ENCODE data around the gene TUNAR. TPM values are rescaled to one million over a fixed set of nuclear protein-coding genes. Genes with fewer than 3 reads are reported as not detected.

TUNAR gene
- total and polyA plus RNA-seq, 2 experiments from 2014 or later = 0.18 to 1.3 TPM

DNA sequence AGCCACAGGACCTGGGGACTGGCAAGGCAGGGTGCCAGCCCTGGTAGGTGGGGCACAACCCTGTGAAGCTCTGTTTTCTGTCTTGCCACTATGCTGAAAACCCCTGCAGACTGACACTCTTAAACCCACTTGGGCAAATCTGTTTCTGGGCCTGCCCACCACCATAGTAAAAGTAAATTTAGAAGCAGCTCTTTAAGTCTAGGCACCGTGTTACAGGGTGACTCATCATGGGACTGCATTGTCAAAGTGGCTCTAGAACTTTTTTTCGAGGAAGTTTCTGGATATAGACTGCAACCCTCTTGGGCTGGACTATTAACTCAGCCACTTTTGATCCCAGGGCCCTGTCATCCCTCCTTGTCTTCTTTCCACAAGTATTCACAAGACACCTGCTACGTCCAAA is 7.7 kb downstream of the TUNAR start:
- Histone ChIP-seq H3K27me3 (no peaks in the 10 kb centered on the region), H3K36me3 (no peaks in the 10 kb centered on the region), H3K27ac (peak overlapping the region; percentile 31), H3K9me3 (ENCODE audit: low read depth) (no peaks in the 10 kb centered on the region), H3K4me3 (no peak overlapping the region), H3K4me1 (ENCODE audit: low read depth) (peaks cover 25% of the 10 kb centered on the region)
- peak in 1 of 2 donors; percentile 64 for DNase-seq (ENCODE audit: low read depth in 1 of 2, low spot score in 1 of 2)
- TF ChIP-seq, protein P1, sequence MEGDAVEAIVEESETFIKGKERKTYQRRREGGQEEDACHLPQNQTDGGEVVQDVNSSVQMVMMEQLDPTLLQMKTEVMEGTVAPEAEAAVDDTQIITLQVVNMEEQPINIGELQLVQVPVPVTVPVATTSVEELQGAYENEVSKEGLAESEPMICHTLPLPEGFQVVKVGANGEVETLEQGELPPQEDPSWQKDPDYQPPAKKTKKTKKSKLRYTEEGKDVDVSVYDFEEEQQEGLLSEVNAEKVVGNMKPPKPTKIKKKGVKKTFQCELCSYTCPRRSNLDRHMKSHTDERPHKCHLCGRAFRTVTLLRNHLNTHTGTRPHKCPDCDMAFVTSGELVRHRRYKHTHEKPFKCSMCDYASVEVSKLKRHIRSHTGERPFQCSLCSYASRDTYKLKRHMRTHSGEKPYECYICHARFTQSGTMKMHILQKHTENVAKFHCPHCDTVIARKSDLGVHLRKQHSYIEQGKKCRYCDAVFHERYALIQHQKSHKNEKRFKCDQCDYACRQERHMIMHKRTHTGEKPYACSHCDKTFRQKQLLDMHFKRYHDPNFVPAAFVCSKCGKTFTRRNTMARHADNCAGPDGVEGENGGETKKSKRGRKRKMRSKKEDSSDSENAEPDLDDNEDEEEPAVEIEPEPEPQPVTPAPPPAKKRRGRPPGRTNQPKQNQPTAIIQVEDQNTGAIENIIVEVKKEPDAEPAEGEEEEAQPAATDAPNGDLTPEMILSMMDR (IDR thresholded peaks at IDR 0.05; ENCODE audit: low read depth, low read length) = no peak

DNA sequence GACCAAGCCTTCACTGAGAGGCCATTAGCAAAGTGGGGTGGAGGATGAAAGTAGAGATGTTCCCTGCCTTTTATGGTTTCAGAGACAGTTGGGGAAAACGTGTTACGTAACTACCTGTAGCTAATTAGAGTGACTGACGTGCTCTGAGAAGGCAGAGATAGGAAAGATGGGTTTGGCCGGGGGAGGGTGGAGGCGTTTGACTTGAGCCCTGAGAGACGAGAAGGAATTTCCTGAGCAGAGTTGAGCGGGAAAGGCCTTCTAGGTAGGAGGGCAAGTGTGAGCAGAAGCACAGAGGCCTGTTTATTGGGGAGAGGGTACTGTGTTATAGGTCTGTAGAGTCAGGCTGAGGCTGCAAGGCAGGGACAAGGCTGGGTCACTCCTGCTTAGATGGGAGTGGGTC is 8.6 kb downstream of the TUNAR start:
- Histone ChIP-seq H3K4me3 (no peak overlapping the region), H3K9me3 (ENCODE audit: low read depth) (no peaks in the 10 kb centered on the region), H3K36me3 (no peaks in the 10 kb centered on the region), H3K27ac (no peak overlapping the region), H3K27me3 (no peaks in the 10 kb centered on the region), H3K4me1 (ENCODE audit: low read depth) (peaks cover 25% of the 10 kb centered on the region)
- TF ChIP-seq, protein P1 (IDR thresholded peaks at IDR 0.05; ENCODE audit: low read depth, low read length) = no peak
- no peak for DNase-seq (ENCODE audit: low read depth in 1 of 2, low spot score in 1 of 2)

DNA sequence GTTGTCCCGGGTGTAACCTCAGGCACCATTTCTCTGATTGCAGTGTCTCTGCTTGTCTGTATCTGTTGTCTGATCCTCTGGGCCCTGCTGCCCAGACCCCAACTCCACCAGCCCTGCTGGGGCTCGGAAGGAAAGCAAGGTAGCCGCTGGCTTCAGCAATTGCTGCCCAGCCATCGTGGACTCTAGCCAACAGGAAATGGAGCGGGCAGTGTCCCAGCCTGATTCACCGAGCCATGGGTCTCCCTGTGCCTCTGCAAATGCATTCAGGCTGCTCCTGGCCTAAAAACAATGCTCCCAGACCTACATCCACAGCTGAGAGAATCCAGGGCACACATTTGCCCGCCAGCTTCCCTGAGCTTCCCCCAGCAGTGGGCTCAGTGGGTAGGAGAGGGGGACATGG is 9.2 kb downstream of the TUNAR start:
- TF ChIP-seq, protein P1 (IDR thresholded peaks at IDR 0.05; ENCODE audit: low read depth, low read length) = no peak
- Histone ChIP-seq H3K27ac (no peak overlapping the region), H3K4me3 (no peak overlapping the region), H3K9me3 (ENCODE audit: low read depth) (no peaks in the 10 kb centered on the region), H3K27me3 (no peaks in the 10 kb centered on the region), H3K4me1 (ENCODE audit: low read depth) (peaks cover 25% of the 10 kb centered on the region), H3K36me3 (no peaks in the 10 kb centered on the region)
- no peak for DNase-seq (ENCODE audit: low read depth in 1 of 2, low spot score in 1 of 2)

DNA sequence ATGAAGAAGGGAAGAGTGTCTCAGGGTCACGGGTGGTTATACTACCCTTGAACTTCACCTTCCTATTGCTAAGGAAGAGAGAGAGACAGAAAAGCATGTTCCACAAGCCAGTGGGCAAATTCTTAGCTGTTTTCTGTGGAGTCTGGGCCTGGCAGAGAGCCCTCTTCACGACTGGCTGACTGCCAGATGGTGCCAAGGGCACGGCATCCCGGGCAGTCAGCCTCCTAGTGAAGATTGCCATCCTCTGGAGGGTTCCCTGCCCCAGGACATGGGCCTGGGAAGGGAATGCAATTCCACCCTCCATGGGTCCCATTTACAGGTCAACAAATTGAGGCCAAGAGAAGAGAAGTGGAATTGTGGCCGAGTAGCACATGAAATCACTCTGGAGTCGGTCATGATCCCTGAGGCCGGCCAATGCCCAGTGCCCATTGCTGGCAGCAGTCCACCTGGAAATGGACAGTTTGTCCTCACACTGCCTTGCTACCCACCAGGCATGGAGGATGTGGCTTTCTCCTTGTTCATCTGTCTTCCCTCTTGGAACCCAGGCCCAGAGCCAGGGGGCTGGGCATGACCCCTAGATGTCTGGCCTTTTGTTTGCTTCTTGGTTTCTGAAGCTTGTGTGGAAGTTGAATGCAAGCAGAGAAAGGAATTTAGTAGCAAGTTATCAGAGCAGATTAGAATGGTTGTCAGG is 9.9 kb downstream of the TUNAR start:
- Histone ChIP-seq H3K27ac (no peak overlapping the region), H3K36me3 (no peaks in the 10 kb centered on the region), H3K27me3 (no peaks in the 10 kb centered on the region), H3K9me3 (ENCODE audit: low read depth) (no peaks in the 10 kb centered on the region), H3K4me3 (no peak overlapping the region), H3K4me1 (ENCODE audit: low read depth) (peaks cover 25% of the 10 kb centered on the region)
- DNase-seq (ENCODE audit: low read depth in 1 of 2, low spot score in 1 of 2) = no peak
- TF ChIP-seq, protein P1 (IDR thresholded peaks at IDR 0.05; ENCODE audit: low read depth, low read length) = no peak

DNA sequence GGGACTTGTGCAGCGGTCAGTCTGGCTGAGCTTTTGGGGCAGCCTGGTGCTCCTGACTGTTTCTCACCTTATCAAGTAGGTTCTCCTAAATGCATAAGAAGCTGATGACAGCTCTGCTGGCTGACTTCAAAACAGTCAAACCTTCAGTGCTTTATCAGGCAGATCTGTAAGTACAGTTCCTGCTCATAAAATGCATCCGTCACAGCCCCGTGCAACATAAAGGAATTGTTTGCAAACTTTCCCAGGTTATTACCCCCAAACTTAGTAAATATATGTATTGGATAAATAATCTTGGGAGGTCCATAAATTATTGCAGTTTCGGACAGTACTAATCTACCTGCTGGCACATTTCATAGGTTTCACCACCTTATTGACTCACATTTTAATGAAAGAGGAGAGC is 10.7 kb downstream of the TUNAR start:
- Histone ChIP-seq H3K27me3 (peaks cover 2% of the 10 kb centered on the region), H3K36me3 (no peaks in the 10 kb centered on the region), H3K4me1 (ENCODE audit: low read depth) (peaks cover 18% of the 10 kb centered on the region), H3K9me3 (ENCODE audit: low read depth) (no peaks in the 10 kb centered on the region), H3K27ac (no peak overlapping the region), H3K4me3 (no peak overlapping the region)
- peak in 1 of 2 donors; percentile 41 for DNase-seq (ENCODE audit: low read depth in 1 of 2, low spot score in 1 of 2)
- TF ChIP-seq, protein P1 (IDR thresholded peaks at IDR 0.05; ENCODE audit: low read depth, low read length) = no peak
